Stimulated activated CD4-positive, alpha-beta T cell treated with anti-CD3 and anti-CD28 coated beads, TNF-alpha, amount 100 ng/mL, for 48 hours (primary cell): Measurements from ENCODE around the gene SHOC2.

Source experiments
- DNase-seq, 3 donors: peaks; one replicate each; pipeline ENCODE4 v3.0.0-alpha.2; 2020; ENCODE audit warnings: low read depth in 3 of 3

The SHOC2 gene

GRCh38 chr10:110983466-110983865, 64.1 kb downstream of the SHOC2 start:
- DNase-seq = no peak

- DNase-seq = no peak
These were observed 66.3 kb downstream of the SHOC2 start for GRCh38 chr10:110985497-110986275.

DNA sequence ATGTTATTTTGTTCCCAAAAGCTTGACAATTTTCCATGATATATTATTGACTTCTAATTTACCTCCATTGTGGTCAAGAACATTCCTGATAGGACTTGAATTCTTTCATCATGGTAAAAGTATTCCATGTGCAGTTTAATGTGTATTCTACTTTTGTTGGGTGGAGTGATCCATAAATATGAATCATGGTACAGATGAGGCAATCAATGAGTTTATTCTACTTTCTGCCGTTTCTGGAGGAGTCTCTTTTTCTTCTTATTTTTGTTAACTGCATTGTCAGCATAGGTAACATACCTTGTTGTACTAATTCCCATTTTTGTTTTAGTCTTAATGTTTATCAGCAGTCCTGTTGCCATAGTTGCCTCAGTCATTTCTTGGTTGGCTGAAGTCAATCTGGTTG, 69.6 kb downstream of the SHOC2 start:
- no peak for DNase-seq

- no peak for DNase-seq
These were observed 72.8 kb downstream of the SHOC2 start for GRCh38 chr10:110992006-110992800.

DNA sequence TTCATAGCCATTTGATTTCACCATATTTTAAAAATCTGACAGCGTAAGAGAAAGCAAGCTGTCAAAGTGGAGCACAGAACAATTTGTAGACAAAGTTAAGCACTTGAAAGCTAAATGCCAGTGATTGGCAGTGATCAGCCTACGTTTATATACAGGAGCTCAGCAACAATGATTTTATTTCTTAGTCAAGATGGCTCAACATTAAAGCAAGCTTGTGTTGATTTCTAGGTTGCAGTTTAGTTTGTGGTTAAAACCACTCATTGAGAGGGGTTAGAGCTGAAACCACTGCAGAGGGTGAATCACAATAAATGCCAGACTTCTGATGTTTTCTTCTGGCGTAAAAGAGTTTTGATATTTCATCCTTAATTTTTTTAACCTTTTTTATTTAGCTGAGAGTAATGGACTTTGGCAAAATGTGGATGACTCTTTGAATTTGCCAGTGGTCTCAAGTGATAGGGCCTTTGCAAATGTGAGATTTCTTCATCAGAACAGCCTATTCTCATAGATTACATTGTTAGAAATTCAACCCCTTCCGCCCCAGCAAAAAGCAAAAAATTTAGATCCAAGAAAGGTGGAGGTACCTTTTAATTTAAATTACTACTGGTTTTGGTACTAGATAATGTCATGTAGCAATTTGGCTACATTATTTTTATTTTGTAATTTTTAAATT, 73.8 kb downstream of the SHOC2 start:
- DNase-seq = no peak

DNA sequence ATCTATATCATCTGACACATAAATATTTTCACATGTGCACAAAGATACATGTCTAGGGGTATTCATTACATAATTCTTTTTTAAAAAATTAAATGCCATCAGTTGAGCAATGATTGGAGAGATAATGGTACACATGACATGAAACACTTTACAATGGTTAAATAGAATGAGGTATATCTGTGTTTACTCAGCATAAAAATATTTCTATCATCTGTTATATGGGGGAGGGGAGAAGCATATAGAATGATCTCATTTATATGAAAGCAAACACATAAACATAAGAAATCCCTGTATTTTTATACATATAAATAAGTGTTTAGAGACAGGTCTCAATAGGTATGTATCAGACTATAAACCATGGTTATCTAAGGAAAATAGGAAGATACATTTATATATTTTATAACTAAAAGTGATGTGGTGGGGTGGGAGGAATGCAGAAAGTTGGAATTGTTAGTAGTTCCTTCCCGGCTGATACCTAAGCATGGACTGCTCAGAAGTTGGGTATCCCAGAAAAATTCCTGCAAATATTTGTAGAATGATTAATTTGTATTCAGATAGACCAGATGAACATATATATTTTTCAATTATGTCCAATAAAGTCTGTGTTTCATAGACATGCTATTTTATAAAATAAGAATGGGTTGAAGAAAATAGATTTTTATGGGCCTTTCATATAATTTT, 75.1 kb downstream of the SHOC2 start:
- no peak for DNase-seq

- no peak for DNase-seq
These were observed 75.9 kb downstream of the SHOC2 start for GRCh38 chr10:110995301-110995700.

GRCh38 chr10:110996256-110996655, 76.9 kb downstream of the SHOC2 start:
- DNase-seq = no peak

DNA sequence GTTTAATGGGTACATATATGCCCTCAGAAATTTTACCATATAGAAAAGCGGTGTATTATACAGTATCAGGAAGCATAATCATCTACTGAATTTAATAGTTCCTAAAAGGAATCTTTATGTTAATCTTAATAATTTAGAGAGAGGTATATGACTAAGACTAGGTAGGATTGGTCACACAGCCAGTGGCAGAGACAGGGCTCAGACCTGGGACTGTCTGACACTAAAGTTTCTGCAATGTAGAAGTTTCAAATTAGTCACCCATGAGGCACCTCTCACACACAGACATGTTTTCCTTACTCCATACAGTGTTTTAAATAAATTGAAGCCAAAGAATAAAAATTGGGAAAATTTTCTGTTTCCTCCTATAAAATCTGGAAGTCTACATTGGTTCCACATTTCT, 84.6 kb downstream of the SHOC2 start:
- DNase-seq = no peak

GRCh38 chr10:111007486-111007885, 88.1 kb downstream of the SHOC2 start:
- no peak for DNase-seq

DNA sequence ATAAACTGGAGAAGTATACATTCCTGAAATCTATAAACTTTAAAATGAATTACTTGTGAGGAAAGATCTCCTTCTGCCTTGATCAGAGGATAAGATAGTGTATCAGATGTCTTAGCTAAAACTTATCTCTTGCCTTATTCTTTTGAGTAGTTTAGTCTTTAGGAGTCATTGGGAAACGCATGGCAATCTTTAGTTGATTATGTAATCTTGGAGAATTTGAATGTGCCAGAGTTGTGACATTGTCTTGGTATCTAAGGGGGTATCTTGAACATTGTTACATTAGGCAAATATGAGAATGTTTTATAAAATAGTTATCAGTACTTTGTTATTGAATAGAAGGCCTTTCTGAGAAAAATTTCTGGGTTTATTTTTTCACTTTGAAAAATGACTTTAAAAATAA, 95.8 kb downstream of the SHOC2 start:
- no peak for DNase-seq

DNA sequence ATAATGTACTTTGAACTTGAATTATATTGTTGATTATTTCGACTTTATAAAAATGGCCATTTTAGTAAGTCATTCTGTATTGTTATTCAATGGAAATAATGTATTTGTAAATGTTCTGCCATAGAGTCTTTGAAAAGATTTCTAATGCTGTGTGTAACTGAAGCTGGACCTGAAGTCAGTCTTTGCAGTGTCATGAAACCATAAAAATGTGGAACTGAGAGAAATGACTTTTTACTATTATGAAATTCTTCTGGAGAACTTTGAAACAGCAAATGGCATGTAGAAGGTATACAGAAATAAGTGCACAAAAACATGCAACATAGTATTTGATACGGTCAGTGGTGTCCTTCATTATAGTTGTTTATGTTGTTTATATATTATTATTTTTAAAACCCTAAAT, 97.7 kb downstream of the SHOC2 start:
- DNase-seq = no peak

DNA sequence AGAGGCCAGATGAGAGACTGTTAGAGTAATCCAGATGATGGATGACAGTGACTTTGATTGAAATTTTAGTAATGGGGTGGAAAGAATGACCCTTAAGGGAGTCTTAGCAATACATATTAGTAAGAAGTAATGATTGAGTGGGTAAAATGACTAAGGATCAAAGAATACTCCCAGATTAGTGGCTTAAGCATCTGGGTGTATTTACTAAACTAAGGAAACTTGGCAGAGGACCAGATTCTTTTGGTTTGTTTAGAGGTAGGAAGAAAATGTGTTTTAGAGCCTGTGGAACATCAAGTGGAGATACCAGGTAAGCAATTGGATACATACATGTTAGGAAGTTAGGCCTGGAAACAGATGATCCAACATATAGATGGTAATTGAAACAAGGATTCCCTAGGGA, 98.6 kb downstream of the SHOC2 start:
- DNase-seq = no peak

DNA sequence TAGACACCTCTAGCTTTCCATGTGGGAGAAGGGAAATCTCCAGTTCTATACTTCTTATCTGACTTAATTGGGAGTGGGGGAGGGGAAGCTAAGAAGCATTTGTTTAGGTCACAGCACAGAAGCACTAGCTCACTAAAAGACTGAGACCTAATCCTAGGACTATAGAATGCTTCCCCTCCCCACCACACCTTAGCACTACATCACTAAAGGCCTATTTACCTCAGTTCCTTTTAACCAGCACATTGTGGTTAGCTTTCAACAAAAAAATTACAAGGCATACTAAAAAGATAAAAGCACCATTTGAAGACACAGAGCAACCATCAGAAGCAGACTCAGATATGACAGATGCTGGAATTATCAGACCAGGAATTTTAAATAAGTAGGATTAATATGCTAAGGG, 103.7 kb downstream of the SHOC2 start:
- no peak for DNase-seq

DNA sequence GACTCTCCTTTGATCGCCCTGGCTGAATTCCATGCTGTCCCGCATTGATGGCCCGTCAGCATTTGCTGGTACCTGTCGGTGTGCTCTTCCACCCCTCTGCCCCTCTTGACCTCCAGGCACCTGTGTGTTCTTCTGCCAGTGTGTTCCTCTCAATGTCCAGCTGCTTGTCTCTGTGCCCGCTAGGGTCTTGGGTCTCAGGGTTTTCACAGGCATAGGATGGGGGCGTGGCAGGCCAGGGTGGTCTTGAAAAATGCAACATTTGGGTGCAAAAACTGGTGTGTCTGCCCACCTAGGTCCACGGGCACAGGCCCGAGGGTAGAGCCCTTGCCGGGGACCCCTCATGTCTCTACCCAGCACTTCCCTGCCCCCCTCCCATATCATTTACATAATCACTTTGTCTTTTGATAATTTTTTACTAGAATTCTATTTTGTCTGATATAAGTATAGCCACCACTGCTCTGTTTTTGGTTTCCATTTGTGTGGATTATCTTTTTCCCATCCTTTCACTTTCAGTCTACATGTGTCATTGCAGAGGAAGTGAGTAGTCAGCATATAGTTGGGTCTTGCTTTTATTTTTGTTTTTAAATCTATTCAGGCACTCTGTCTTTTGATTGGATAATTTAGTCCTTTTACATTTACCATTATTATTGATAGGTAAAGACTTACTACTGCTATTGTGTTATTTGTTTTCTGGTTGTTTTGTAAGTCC, 110.8 kb downstream of the SHOC2 start:
- DNase-seq = no peak

GRCh38 chr10:111034598-111035310, 115.3 kb downstream of the SHOC2 start:
- no peak for DNase-seq

GRCh38 chr10:111035542-111035941, 116.1 kb downstream of the SHOC2 start:
- no peak for DNase-seq

- DNase-seq = no peak
These were observed 118.5 kb downstream of the SHOC2 start for GRCh38 chr10:111037858-111038257.

DNA sequence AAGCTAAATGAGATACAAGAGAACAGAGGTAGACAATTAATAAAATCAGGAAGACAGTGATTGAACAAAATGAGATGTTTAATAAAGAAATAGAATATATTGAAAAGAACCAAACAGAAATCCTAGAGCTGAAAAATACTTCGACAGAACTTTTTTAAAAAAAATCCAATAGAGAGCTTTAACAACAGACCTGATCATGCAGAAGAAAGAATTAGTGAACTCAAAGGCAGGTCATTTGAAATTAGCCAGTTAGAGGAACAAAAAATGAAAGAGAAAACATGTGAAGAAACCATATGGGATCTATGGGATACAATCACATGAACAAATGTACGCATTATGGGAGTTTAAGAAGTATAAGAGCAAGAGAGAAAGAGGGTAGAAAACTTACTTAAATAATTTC, 120.1 kb downstream of the SHOC2 start:
- DNase-seq = no peak

GRCh38 chr10:111057006-111057405, 137.6 kb downstream of the SHOC2 start:
- DNase-seq = no peak
